ENCODE data around the gene SPAG9. TPM values are rescaled to one million over a fixed set of nuclear protein-coding genes. Genes with fewer than 3 reads are reported as not detected.

The SPAG9 gene
- total and polyA plus RNA-seq, 2 donors: 35.6 to 37.3 TPM

- peaks cover 21 to 33% of the 10 kb centered on the region in 2 donors for H3K36me3 ChIP-seq (ENCODE audit: control insufficient read depth in 2 of 2, insufficient read depth in 2 of 2, low read length in 1 of 2)
Observed at GRCh38 chr17:51164911-51165679, 44.4 kb upstream of the SPAG9 start.

GRCh38 chr17:51161541-51161940, 40.9 kb upstream of the SPAG9 start:
- 58% methylated on average over 3 of the region's 3 CpGs for WGBS
- Histone ChIP-seq H3K27ac (ENCODE audit: low read depth in 1 of 2, low read length in 1 of 2) (no peak overlapping the region), H3K9me3 (ENCODE audit: control insufficient read depth in 2 of 2, insufficient read depth in 1 of 2, low read length in 1 of 2) (no peaks in the 10 kb centered on the region), H3K4me3 (ENCODE audit: low read length in 2 of 2) (no peak overlapping the region), H3K27me3 (ENCODE audit: control insufficient read depth in 2 of 2, insufficient read depth in 1 of 2, low read length in 1 of 2) (no peaks in the 10 kb centered on the region), H3K36me3 (ENCODE audit: control insufficient read depth in 2 of 2, insufficient read depth in 2 of 2, low read length in 1 of 2) (peaks cover 26 to 31% of the 10 kb centered on the region in 2 donors), H3K4me1 (ENCODE audit: control insufficient read depth in 2 of 2, insufficient read depth in 2 of 2, low read length in 2 of 2) (peaks cover 0 to 8% of the 10 kb centered on the region in 2 donors)
- no peak for DNase-seq (ENCODE audit: low read depth in 6 of 9, low spot score in 9 of 9)

More at GRCh38 chr17:51164911-51165679, 44.4 kb upstream of the SPAG9 start:
- no peaks in the 10 kb centered on the region for H3K9me3 ChIP-seq (ENCODE audit: control insufficient read depth in 2 of 2, insufficient read depth in 1 of 2, low read length in 1 of 2)
- no peak overlapping the region for H3K27ac ChIP-seq (ENCODE audit: low read depth in 1 of 2, low read length in 1 of 2)
- H3K27me3 ChIP-seq (ENCODE audit: control insufficient read depth in 2 of 2, insufficient read depth in 1 of 2, low read length in 1 of 2): no peaks in the 10 kb centered on the region
- DNase-seq (ENCODE audit: low read depth in 6 of 9, low spot score in 9 of 9): no peak
- peaks cover 0 to 18% of the 10 kb centered on the region in 2 donors for H3K4me1 ChIP-seq (ENCODE audit: control insufficient read depth in 2 of 2, insufficient read depth in 2 of 2, low read length in 2 of 2)
- H3K4me3 ChIP-seq (ENCODE audit: low read length in 2 of 2): peak overlapping the region in 1 of 2 donors; percentile 80
- 92% methylated on average over 16 of the region's 16 CpGs for WGBS

- Histone ChIP-seq H3K27ac (ENCODE audit: low read depth in 1 of 2, low read length in 1 of 2) (no peak overlapping the region), H3K36me3 (ENCODE audit: control insufficient read depth in 2 of 2, insufficient read depth in 2 of 2, low read length in 1 of 2) (peaks cover 26 to 32% of the 10 kb centered on the region in 2 donors), H3K4me3 (ENCODE audit: low read length in 2 of 2) (no peak overlapping the region), H3K9me3 (ENCODE audit: control insufficient read depth in 2 of 2, insufficient read depth in 1 of 2, low read length in 1 of 2) (no peaks in the 10 kb centered on the region), H3K4me1 (ENCODE audit: control insufficient read depth in 2 of 2, insufficient read depth in 2 of 2, low read length in 2 of 2) (peaks cover 0 to under 1% of the 10 kb centered on the region in 2 donors), H3K27me3 (ENCODE audit: control insufficient read depth in 2 of 2, insufficient read depth in 1 of 2, low read length in 1 of 2) (no peaks in the 10 kb centered on the region)
- no peak for DNase-seq (ENCODE audit: low read depth in 6 of 9, low spot score in 9 of 9)
- over 99% methylated on average over 3 of the region's 3 CpGs for whole genome bisulfite sequencing
Observed at GRCh38 chr17:51159604-51160003, 38.9 kb upstream of the SPAG9 start.

GRCh38 chr17:51155416-51155815, 34.7 kb upstream of the SPAG9 start:
- Histone ChIP-seq H3K4me3 (ENCODE audit: low read length in 2 of 2) (no peak overlapping the region), H3K9me3 (ENCODE audit: control insufficient read depth in 2 of 2, insufficient read depth in 1 of 2, low read length in 1 of 2) (no peaks in the 10 kb centered on the region), H3K27me3 (ENCODE audit: control insufficient read depth in 2 of 2, insufficient read depth in 1 of 2, low read length in 1 of 2) (no peaks in the 10 kb centered on the region), H3K36me3 (ENCODE audit: control insufficient read depth in 2 of 2, insufficient read depth in 2 of 2, low read length in 1 of 2) (peaks cover 8 to 19% of the 10 kb centered on the region in 2 donors), H3K4me1 (ENCODE audit: control insufficient read depth in 2 of 2, insufficient read depth in 2 of 2, low read length in 2 of 2) (peaks cover 6 to 8% of the 10 kb centered on the region in 2 donors), H3K27ac (ENCODE audit: low read depth in 1 of 2, low read length in 1 of 2) (no peak overlapping the region)
- no peak for DNase-seq (ENCODE audit: low read depth in 6 of 9, low spot score in 9 of 9)
- 97% methylated on average over 8 of the region's 8 CpGs for WGBS

GRCh38 chr17:51154176-51154575, 33.5 kb upstream of the SPAG9 start:
- WGBS: 27% methylated on average over 6 of the region's 6 CpGs
- peak overlapping the region; percentile 71 to 82 for H3K4me3 ChIP-seq (ENCODE audit: low read length in 2 of 2)
- peaks cover 6 to 8% of the 10 kb centered on the region in 2 donors for H3K4me1 ChIP-seq (ENCODE audit: control insufficient read depth in 2 of 2, insufficient read depth in 2 of 2, low read length in 2 of 2)
- peak in 2 of 9 donors; percentile 8 to 27 for DNase-seq (ENCODE audit: low read depth in 6 of 9, low spot score in 9 of 9)
- no peaks in the 10 kb centered on the region for H3K9me3 ChIP-seq (ENCODE audit: control insufficient read depth in 2 of 2, insufficient read depth in 1 of 2, low read length in 1 of 2)
- H3K27ac ChIP-seq (ENCODE audit: low read depth in 1 of 2, low read length in 1 of 2): no peak overlapping the region
- H3K27me3 ChIP-seq (ENCODE audit: control insufficient read depth in 2 of 2, insufficient read depth in 1 of 2, low read length in 1 of 2): no peaks in the 10 kb centered on the region
- peaks cover 8 to 14% of the 10 kb centered on the region in 2 donors for H3K36me3 ChIP-seq (ENCODE audit: control insufficient read depth in 2 of 2, insufficient read depth in 2 of 2, low read length in 1 of 2)

GRCh38 chr17:51153210-51154072, 32.8 kb upstream of the SPAG9 start, which contains the start of gene NME1:
NME1 (plus strand) TSS chr17:51153559; CDS start chr17:51155655, 2,096 bp downstream.
- peaks cover 6 to 12% of the 10 kb centered on the region in 2 donors for H3K36me3 ChIP-seq (ENCODE audit: control insufficient read depth in 2 of 2, insufficient read depth in 2 of 2, low read length in 1 of 2)
- DNase-seq (ENCODE audit: low read depth in 6 of 9, low spot score in 9 of 9): peak; percentile 92 to 99 (median 97)
- H3K9me3 ChIP-seq (ENCODE audit: control insufficient read depth in 2 of 2, insufficient read depth in 1 of 2, low read length in 1 of 2): no peaks in the 10 kb centered on the region
- H3K4me1 ChIP-seq (ENCODE audit: control insufficient read depth in 2 of 2, insufficient read depth in 2 of 2, low read length in 2 of 2): peaks cover 6 to 8% of the 10 kb centered on the region in 2 donors
- under 1% methylated on average over 60 of the region's 60 CpGs for WGBS
- no peaks in the 10 kb centered on the region for H3K27me3 ChIP-seq (ENCODE audit: control insufficient read depth in 2 of 2, insufficient read depth in 1 of 2, low read length in 1 of 2)
- peak within 1 kb of the TSS; percentile 80 to 95 for H3K27ac ChIP-seq (ENCODE audit: low read depth in 1 of 2, low read length in 1 of 2)
- peak within 1 kb of the TSS; percentile 71 to 82 for H3K4me3 ChIP-seq (ENCODE audit: low read length in 2 of 2)

GRCh38 chr17:51152766-51153209, 32.1 kb upstream of the SPAG9 start:
- H3K27ac ChIP-seq (ENCODE audit: low read depth in 1 of 2, low read length in 1 of 2): peak overlapping the region; percentile 47 to 95
- DNase-seq (ENCODE audit: low read depth in 6 of 9, low spot score in 9 of 9): no peak
- 23% methylated on average over 8 of the region's 8 CpGs for WGBS

GRCh38 chr17:51150932-51151331, 30.3 kb upstream of the SPAG9 start:
- DNase-seq (ENCODE audit: low read depth in 6 of 9, low spot score in 9 of 9): no peak
- no peaks in the 10 kb centered on the region for H3K27me3 ChIP-seq (ENCODE audit: control insufficient read depth in 2 of 2, insufficient read depth in 1 of 2, low read length in 1 of 2)
- H3K4me3 ChIP-seq (ENCODE audit: low read length in 2 of 2): no peak overlapping the region
- peaks cover 6 to 8% of the 10 kb centered on the region in 2 donors for H3K4me1 ChIP-seq (ENCODE audit: control insufficient read depth in 2 of 2, insufficient read depth in 2 of 2, low read length in 2 of 2)
- H3K36me3 ChIP-seq (ENCODE audit: control insufficient read depth in 2 of 2, insufficient read depth in 2 of 2, low read length in 1 of 2): no peaks in the 10 kb centered on the region
- WGBS: 91% methylated on average over 5 of the region's 5 CpGs
- H3K27ac ChIP-seq (ENCODE audit: low read depth in 1 of 2, low read length in 1 of 2): no peak overlapping the region
- no peaks in the 10 kb centered on the region for H3K9me3 ChIP-seq (ENCODE audit: control insufficient read depth in 2 of 2, insufficient read depth in 1 of 2, low read length in 1 of 2)

More at GRCh38 chr17:51152766-51153209, 32.1 kb upstream of the SPAG9 start:
- H3K36me3 ChIP-seq (ENCODE audit: control insufficient read depth in 2 of 2, insufficient read depth in 2 of 2, low read length in 1 of 2): peaks cover 4 to 12% of the 10 kb centered on the region in 2 donors
- H3K9me3 ChIP-seq (ENCODE audit: control insufficient read depth in 2 of 2, insufficient read depth in 1 of 2, low read length in 1 of 2): no peaks in the 10 kb centered on the region
- H3K4me1 ChIP-seq (ENCODE audit: control insufficient read depth in 2 of 2, insufficient read depth in 2 of 2, low read length in 2 of 2): peaks cover 6 to 8% of the 10 kb centered on the region in 2 donors
- H3K4me3 ChIP-seq (ENCODE audit: low read length in 2 of 2): peak overlapping the region; percentile 71 to 82
- no peaks in the 10 kb centered on the region for H3K27me3 ChIP-seq (ENCODE audit: control insufficient read depth in 2 of 2, insufficient read depth in 1 of 2, low read length in 1 of 2)

Data from thymus (tissue), 11 donors.